Heart left ventricle (tissue), 13 donors: ENCODE measurements around the gene ACOXL.

Experiments
- CTCF ChIP-seq, 12 donors: fragments of 200-600 bp; sonication (generic) in 4 of 12; IDR thresholded peaks; one replicate each; pipeline versions ENCODE4 v1.5.0 to v1.8.0; 2018 to 2022; ENCODE audit warnings: antibody characterized with exemption in 12 of 12, mild to moderate bottlenecking in 5 of 12
- POLR2A ChIP-seq, 2 donors: fragments of 450-650 bp; IDR thresholded peaks; one replicate each; pipeline ENCODE4 v1.6.1; 2017; ENCODE audit warnings: antibody characterized with exemption in 2 of 2, mild to moderate bottlenecking in 2 of 2, moderate library complexity in 2 of 2
- donor health status: ischemic (EF 13 %, LVEDD 7.1; RV severe dilation, severe dysfunction).
- donor health status: DM: no; HTN: yes; CAD: no.
- donor health status: DM: no; HTN: no; CAD: no.
- donor health status: ischemic (EF 25% LVEDD 6.9; RV normal size, moderate dysfunction).
- donor health status: ischemic (EF 25% LVEDD 5.7; RV mildly dilated, moderate dysfunction).
- donor health status: ischemic (EF 35%, LVEDD 5.7; RV mildly dilated, moderate dysfunction).
- donor health status: nonischemic (EF 11% LVEDD 7.7; RV severe dilation, severe dysfunction).
- donor health status: DM: yes; HTN: yes; CAD: no.
- donor health status: PGD.
- donor health status: ischemic (EF 29% LVEDD 5.4; RV normal size, mild dysfunction).
- donor health status: nonischemic (EF 23%, LVEDD 6.1; RV moderate dilation, normal function).

- no peak for TF ChIP-seq CTCF (IDR thresholded peaks at IDR 0.05)
- TF ChIP-seq POLR2A (IDR thresholded peaks at IDR 0.05) = no peak
These were observed 336.2 kb downstream of the ACOXL start for GRCh38 chr2:111068435-111069058.
